ENCODE measurements around the gene XCL2. TPM values are rescaled to one million over a fixed set of nuclear protein-coding genes. Genes with fewer than 3 reads are reported as not detected.

XCL2 gene
- polyA plus RNA-seq, 2 of the 4 experiments (the other 2 are of a cell fraction) = not detected

- no peak overlapping the region for H3K27ac ChIP-seq
- ChIA-PET POLR2A (no interaction called here), CTCF (interaction anchor here (0.6 kb wide), 1 partner anchor 24 kb away, joined by 3 read pairs; no protein-coding TSS in a partner anchor)
- FAIRE-seq = no peak
- no peaks in the 10 kb centered on the region for H3K4me1 ChIP-seq
- H3K9me3 ChIP-seq = peaks cover 12% of the 10 kb centered on the region
- ATAC-seq = no peak
- no peak overlapping the region for H3K4me3 ChIP-seq
- 46% methylated on average over 6 of the region's 6 CpGs for WGBS (ENCODE audit: missing lambda C conversion rate)
- no peak for DNase-seq (ENCODE audit: low read depth in 1 of 2, low spot score in 1 of 2)
- no peak overlapping the region for H3K4me2 ChIP-seq
- TF ChIP-seq CHD2 (IDR thresholded peaks at IDR 0.05; ENCODE audit: low read length, partially characterized antibody) (no peak), FOSL2 (IDR thresholded peaks at IDR 0.05) (no peak), FOSL2 (CRISPR knock-in tag; IDR thresholded peaks at IDR 0.05) (no peak), PHF8 (IDR thresholded peaks at IDR 0.05; ENCODE audit: borderline replicate concordance, low read depth) (no peak), CHD4 (IDR thresholded peaks at IDR 0.05; ENCODE audit: borderline replicate concordance) (no peak)
- TF ChIP-seq, protein P1, sequence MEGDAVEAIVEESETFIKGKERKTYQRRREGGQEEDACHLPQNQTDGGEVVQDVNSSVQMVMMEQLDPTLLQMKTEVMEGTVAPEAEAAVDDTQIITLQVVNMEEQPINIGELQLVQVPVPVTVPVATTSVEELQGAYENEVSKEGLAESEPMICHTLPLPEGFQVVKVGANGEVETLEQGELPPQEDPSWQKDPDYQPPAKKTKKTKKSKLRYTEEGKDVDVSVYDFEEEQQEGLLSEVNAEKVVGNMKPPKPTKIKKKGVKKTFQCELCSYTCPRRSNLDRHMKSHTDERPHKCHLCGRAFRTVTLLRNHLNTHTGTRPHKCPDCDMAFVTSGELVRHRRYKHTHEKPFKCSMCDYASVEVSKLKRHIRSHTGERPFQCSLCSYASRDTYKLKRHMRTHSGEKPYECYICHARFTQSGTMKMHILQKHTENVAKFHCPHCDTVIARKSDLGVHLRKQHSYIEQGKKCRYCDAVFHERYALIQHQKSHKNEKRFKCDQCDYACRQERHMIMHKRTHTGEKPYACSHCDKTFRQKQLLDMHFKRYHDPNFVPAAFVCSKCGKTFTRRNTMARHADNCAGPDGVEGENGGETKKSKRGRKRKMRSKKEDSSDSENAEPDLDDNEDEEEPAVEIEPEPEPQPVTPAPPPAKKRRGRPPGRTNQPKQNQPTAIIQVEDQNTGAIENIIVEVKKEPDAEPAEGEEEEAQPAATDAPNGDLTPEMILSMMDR (IDR thresholded peaks at IDR 0.05) = no peak
- TF ChIP-seq, protein P2, sequence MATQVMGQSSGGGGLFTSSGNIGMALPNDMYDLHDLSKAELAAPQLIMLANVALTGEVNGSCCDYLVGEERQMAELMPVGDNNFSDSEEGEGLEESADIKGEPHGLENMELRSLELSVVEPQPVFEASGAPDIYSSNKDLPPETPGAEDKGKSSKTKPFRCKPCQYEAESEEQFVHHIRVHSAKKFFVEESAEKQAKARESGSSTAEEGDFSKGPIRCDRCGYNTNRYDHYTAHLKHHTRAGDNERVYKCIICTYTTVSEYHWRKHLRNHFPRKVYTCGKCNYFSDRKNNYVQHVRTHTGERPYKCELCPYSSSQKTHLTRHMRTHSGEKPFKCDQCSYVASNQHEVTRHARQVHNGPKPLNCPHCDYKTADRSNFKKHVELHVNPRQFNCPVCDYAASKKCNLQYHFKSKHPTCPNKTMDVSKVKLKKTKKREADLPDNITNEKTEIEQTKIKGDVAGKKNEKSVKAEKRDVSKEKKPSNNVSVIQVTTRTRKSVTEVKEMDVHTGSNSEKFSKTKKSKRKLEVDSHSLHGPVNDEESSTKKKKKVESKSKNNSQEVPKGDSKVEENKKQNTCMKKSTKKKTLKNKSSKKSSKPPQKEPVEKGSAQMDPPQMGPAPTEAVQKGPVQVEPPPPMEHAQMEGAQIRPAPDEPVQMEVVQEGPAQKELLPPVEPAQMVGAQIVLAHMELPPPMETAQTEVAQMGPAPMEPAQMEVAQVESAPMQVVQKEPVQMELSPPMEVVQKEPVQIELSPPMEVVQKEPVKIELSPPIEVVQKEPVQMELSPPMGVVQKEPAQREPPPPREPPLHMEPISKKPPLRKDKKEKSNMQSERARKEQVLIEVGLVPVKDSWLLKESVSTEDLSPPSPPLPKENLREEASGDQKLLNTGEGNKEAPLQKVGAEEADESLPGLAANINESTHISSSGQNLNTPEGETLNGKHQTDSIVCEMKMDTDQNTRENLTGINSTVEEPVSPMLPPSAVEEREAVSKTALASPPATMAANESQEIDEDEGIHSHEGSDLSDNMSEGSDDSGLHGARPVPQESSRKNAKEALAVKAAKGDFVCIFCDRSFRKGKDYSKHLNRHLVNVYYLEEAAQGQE (IDR thresholded peaks at IDR 0.05) = no peak
Observed at GRCh38 chr1:168520052-168520751, 23.6 kb downstream of the XCL2 start.

- CTCF ChIA-PET = no interaction called here
- FAIRE-seq = no peak
Observed at GRCh38 chr1:168518813-168519212, 25.0 kb downstream of the XCL2 start.

DNA sequence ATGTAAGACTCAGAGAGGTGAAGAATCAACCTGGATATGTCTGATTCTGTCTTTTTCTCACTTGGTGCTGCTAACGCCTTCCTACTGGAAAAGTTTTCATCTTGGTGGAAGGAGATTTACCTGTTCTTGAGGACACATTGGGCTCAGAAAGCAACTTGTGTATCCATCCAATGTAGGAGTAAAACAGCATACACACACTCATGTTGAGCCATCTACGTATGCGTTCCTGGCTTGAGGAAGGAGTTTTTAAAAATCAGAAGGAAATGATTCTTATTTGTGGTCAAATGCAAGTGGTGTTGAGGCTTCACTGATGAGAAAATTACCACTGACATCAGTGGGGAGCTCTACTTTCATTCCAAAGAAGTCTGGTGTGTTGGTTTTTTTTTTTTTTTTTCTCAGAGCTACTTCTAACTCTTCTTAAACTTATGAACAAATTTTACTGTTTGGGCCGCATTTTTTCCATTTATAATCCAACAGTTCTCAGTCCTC is 25.6 kb downstream of the XCL2 start:
- ChIA-PET POLR2A (no interaction called here), CTCF (no interaction called here)
- no peak for ATAC-seq
- H3K9me3 ChIP-seq = peaks cover 4% of the 10 kb centered on the region; the same call in 1 of the 3 replicates
- H3K27ac ChIP-seq = no peak overlapping the region
- no peak for DNase-seq (ENCODE audit: low read depth in 1 of 2, low spot score in 1 of 2)
- no peak for FAIRE-seq
- H3K4me1 ChIP-seq = no peaks in the 10 kb centered on the region
- WGBS (ENCODE audit: missing lambda C conversion rate) = 71% methylated on average over 4 of the region's 4 CpGs
- H3K4me3 ChIP-seq = no peak overlapping the region
- H3K4me2 ChIP-seq = no peak overlapping the region
- TF ChIP-seq GATA3 (IDR thresholded peaks at IDR 0.05; ENCODE audit: borderline replicate concordance) (no peak), JUNB (IDR thresholded peaks at IDR 0.05) (no peak), SREBF2 (IDR thresholded peaks at IDR 0.05) (no peak)
- TF ChIP-seq, protein P3, sequence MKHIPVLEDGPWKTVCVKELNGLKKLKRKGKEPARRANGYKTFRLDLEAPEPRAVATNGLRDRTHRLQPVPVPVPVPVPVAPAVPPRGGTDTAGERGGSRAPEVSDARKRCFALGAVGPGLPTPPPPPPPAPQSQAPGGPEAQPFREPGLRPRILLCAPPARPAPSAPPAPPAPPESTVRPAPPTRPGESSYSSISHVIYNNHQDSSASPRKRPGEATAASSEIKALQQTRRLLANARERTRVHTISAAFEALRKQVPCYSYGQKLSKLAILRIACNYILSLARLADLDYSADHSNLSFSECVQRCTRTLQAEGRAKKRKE (CRISPR knock-in tag; IDR thresholded peaks at IDR 0.05; ENCODE audit: low read depth) = no peak

More at GRCh38 chr1:168518813-168519212, 25.0 kb downstream of the XCL2 start:
- no peak overlapping the region for H3K4me3 ChIP-seq
- TF ChIP-seq TFCP2L1 (CRISPR knock-in tag; IDR thresholded peaks at IDR 0.05) (no peak), ZFP36 (IDR thresholded peaks at IDR 0.05; ENCODE audit: borderline replicate concordance, partially characterized antibody) (no peak), NR3C1 (IDR thresholded peaks at IDR 0.05) (no peak), ZSCAN20 (CRISPR knock-in tag; IDR thresholded peaks at IDR 0.05) (no peak)
- DNase-seq (ENCODE audit: low read depth in 1 of 2, low spot score in 1 of 2) (no peak), ATAC-seq (no peak)
- H3K4me2 ChIP-seq = no peak overlapping the region
- no peaks in the 10 kb centered on the region for H3K4me1 ChIP-seq
- POLR2A ChIA-PET = no interaction called here
- 53% methylated on average over 1 of the region's 1 CpG for WGBS (ENCODE audit: missing lambda C conversion rate)
- H3K9me3 ChIP-seq = peaks cover 9% of the 10 kb centered on the region
- H3K27ac ChIP-seq = no peak overlapping the region

All from A549 (cell line).